HG02610 (cell line): ENCODE measurements around the gene CHRM1.
"Not testable (repeated sequence)": the region's sequence is repeated elsewhere in the genome, so short reads cannot be mapped to it uniquely, and the experiment has no call there.

Source experiments
- ATAC-seq: cut with Tn5 transposase; IDR thresholded peaks from one replicate; pipeline ENCODE4 v1.9.1; 2021; ENCODE audit warnings: mild to moderate bottlenecking, moderate library complexity; ENCODE audit not compliant: unreplicated experiment

The CHRM1 gene

GRCh38 chr11:62921201-62921572 lies at the start of gene CHRM1:
Gene CHRM1 (minus strand): TSS chr11:62921363. CDS start chr11:62911100, 10,263 bp downstream.
- ATAC-seq, result no peak

DNA sequence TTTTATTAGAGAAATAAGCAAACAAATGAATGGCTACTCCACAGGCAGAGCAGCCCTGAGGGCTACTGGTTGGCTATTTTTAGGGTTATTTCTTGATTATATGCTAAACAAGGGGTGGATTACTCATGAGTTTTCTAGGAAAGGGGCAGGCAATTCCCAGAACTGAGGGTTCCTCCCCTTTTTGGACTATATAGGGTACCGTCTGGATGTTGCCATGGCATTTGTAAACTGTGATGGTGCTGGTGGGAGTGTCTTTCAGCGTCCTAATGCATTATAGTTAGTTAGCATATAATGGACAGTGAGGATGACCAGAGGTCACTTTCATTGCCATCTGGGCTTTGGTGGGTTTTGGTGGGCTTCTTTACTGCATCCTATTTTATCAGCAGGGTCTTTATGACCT lies 44.4 kb upstream of the CHRM1 start:
- ATAC-seq, result no peak

- no peak for ATAC-seq
Measured at GRCh38 chr11:62962391-62962790, 41.2 kb upstream of the CHRM1 start.

DNA sequence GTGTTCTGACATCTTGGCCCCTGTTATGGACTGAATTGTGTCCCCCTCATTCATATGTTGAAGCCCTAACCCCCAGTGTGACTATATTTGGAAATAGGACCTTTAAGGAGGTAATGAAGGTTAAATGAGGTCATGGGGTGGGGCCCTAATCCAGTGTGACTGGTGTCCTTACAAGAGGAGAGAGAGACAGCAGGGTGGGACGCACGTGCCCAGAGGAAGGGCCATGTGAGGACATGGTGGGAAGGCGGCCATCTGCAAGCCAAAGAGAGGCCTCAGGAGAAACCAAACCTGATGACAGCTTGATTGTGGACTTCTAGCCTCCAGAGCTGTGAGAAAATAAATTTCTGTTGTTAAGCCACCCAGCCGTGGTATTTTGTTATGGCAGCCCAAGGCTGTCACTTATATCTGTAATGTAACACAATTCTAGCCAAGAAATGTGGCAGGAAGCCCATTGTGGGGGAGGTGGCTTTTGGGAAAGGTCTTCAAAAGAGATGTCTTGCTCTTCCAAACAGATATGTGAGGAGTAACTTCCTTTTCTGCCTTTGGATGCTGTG lies 39.9 kb upstream of the CHRM1 start:
- ATAC-seq, result no peak

DNA sequence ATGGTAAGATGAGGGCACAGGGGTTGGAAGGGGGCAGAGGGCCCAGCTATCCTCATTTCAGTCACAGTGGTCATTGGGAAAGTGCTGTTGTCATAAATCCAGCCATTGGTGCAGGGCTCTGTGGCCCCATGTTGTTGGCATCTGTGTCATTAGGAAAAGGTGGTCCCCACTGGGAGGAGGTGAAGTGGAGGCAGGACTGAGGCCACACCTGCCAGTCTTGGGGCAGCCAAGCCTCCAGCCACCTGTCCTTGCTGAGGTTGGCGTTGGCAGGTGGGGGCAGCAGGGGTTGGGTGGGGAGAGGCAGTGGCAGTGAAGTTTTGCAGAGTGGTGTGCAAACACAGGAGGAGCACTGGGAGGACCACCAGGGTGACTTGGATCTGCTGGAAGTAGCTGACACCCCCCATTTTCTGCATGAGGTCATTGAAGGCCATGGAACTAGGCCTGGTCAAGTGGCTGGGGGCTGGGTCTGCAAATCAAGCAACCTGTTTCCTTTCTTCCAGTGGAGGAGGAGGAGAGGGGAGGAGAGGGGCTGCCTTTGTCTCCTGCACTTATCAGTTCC lies 38.3 kb upstream of the CHRM1 start:
- ATAC-seq, result no peak

- ATAC-seq, result no peak
Measured at GRCh38 chr11:62958547-62959421, 37.6 kb upstream of the CHRM1 start.

DNA sequence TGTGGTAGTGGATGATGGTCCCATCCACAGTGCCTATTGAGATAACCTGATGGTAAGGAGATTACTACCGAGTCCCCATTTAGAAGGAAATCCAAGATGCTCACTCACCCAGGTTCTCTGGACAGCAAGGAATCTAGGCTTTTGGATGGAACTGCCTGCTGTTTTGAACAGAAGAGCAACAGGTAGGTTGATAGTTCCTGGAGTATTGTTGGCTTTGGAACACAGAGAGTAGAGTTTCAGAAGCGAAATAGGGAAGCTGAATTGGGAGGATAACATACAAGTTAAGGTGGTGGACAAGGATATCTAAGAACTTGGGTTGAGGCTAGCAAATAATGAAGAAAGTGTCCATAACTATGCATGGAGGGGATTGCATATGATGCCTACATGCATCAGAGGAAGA lies 36.0 kb upstream of the CHRM1 start:
- no peak for ATAC-seq

- ATAC-seq, result no peak
Measured at GRCh38 chr11:62954478-62954877, 33.3 kb upstream of the CHRM1 start.

DNA sequence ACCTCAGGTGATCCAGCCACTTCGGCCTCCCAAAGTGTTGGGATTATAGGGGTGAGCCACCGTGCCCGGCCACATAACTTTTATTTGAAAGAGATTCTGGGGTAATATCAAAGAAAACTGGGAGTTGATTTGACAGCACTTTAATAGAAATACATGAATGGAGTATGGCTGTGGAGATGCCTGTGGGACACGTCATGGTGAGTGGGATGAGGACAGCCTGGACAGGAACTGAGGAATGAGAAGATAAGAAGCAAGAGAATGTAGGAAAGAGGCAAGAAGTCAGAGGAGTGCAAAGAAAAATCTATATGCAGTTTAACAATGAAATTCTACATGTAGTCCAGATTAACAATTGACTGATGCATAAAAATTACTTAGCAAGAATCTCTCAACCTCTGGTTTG lies 32.6 kb upstream of the CHRM1 start:
- ATAC-seq, result no peak

GRCh38 chr11:62948765-62949320 lies 27.7 kb upstream of the CHRM1 start:
- no peak for ATAC-seq

- ATAC-seq, result not testable (repeated sequence)
Measured at GRCh38 chr11:62945538-62945937, 24.4 kb upstream of the CHRM1 start.

DNA sequence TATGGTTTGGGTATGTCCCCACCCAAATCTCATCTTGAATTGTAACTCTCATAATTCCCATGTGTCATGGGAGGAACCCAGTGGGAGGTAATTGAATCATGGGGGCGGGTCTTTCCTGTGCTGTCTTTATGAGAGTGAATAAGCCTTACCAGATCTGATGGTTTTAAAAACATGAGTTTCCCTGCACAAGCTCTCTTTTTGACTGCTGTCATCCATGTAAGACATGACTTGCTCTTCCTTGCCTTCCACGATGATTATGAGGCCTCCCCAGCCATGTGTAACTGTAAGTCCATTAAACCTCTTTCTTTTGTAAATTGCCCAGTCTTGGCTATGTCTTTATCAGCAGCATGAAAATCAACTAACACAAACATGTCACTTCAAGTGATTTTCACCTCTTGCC lies 16.4 kb upstream of the CHRM1 start:
- ATAC-seq, result not testable (repeated sequence)

- no peak for ATAC-seq
Measured at GRCh38 chr11:62934496-62934785, 13.3 kb upstream of the CHRM1 start.

- ATAC-seq, result no peak
Measured at GRCh38 chr11:62933750-62934495, 12.8 kb upstream of the CHRM1 start.

DNA sequence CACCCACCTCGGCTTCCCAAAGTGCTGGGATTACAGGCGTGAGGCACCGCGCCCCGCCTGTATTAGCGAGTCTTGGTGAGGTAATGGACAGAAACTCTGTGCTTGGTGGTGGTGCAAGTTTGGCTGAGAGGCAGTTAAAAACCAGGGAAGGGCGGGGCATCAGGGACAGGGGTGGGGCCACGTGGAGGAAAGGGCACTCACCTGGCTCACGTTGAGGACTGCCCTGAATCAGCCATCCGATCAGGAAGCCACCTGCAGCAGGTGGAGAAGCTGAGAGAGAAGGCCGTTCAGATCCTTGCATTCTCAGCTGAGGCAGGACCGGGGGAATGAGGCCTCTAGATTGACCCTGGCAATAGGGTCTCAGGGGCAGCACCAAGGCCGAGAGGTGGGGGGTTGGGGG lies 12.1 kb upstream of the CHRM1 start:
- ATAC-seq, result no peak

DNA sequence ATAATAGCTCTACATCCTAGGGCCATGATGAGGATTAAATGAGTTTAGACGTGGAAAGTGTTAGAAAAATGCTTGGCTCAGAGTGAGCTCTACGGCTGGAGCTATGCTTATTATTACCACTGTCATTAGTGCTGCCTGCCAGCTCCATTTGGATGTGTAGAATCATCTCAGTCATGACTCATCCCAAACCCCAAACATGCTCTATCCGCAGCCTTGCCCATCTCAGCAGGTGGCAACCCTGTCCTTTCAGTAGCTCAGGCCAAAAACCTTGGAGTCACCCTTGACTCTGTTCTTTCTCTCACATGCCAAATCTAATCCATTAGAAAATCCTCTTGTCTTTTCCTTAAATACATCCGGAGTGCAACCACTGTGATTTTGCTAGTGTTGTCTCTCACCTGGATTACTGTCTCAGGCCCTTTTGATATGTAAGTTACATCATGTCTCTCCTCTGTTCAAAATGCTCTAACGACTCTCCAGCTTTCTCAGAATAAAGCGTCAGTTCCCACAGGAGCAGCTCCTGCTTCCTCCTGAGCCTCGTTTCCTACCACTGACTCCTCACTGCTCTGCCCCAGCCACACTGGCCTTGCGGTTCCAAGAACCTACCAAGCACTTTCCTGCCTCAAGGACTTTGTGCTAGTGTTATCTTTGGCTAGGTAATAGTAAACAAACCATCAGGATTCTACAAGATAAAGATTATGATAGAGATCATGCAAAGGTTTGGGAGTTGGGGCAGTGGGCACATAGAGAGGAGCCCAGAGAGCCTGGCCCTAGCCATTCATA lies 10.5 kb upstream of the CHRM1 start:
- no peak for ATAC-seq

DNA sequence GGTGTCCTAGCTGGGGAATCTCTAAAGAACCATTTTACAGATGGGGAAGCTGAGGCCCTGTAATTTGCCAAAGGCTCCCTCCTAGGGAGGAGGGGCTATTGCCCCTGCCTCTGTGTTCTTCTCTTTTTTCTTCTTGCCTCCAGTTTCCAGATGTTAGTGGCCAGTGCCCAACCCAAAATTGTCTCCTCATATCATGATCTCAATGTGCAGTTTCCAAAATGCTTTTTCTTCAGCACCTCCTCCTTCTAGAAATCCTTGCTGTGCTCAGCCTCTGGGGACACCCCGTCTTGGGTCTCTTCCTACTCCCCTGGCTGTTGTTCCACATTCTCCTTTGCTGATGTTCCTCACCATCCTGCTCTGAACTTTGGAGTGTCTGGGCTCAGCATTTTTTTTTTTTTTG lies 9.5 kb upstream of the CHRM1 start:
- no peak for ATAC-seq

DNA sequence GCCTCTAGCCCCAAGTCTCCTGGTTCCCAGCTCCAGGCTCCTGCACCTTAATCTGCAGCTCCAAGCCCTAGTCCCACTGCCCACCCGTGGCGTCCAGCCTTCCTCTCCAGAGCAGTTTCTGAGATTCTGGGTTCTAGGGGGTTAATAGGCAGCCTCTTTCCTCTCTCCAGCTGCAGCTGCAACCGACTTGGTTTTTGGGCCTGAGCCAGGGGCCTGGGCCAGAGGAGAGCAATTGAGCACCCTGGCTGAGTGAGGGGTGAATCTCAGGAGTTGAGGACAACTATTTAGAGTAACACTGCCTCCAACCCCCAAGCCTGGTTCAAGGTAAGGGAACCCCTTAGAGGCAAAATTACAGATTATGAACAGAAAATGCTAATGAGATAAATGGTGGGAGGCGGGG lies 9.0 kb upstream of the CHRM1 start:
- no peak for ATAC-seq

DNA sequence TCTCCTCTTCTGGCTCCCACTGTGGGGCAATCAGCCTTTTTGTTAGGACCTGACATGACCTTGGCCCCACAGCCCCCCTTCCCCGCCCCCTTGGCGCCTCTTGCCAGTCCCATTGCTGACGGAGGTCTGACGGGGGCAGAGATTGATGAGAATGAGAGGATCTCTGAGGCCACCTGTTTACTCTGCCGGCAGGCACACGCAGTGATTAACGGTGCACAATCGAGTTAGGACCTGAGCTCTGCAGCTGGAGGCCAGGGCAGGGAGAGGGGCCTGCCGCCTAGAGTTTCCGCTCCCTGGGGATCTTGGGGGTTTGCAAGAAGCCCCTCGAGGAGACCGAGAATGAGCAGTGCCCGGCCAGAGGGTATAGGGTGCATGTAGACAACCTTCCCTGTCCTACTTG lies 6.8 kb upstream of the CHRM1 start:
- ATAC-seq, result no peak

DNA sequence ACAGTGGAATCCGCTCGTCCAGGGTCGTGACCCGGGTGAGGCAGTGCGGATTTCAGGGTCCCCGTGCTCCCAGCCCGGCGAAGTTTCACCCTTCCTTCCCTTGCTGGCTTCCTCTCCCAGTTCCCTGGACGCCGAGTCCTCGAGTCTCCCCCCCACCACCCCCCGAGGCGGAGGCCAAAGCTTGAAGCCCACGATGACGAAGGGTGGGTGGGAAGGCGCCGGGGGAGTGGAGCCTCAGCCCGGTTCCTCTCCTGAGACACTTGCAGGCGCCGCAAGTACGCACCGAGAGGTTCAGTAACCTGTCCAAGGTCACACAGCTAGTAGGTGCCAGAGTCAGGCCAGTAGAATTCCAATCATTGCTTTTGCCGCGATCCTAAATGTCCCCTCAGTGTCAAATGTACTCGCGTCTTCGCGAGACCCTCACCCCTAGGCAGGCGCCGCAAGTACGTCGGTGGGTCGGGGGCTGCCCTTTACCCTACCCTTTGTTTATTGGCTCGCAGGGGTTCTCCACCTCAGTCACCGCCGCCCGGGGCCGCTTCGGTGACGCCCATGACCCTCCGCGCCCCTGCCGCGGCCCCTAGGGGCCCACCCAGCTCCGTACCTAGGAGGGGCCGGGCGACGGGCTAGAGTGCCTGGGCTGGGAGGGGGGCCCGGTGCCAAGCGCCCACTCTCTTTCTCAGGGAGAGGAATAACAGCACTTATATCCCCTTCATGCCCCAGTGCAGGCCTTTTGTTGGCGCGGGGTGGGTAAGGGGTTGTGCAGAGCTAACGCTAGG lies 5.7 kb upstream of the CHRM1 start:
- no peak for ATAC-seq
